ENCODE data around the gene EP400. TPM values are rescaled to one million over a fixed set of nuclear protein-coding genes. Genes with fewer than 3 reads are reported as not detected.

Gene EP400
- total RNA-seq, 8 experiments from 2014 or later = 7.7 to 44.8 (median 17.2) TPM

GRCh38 chr12:131927110-131928079, 22.3 kb upstream of the EP400 start:
- H3K4me3 ChIP-seq = no peak overlapping the region
- WGBS, 10 experiments = 50 to 100% (median 100%) methylated on average over 1 to 3 of the region's 24 CpGs; no CpG with 5 or more reads in 4 of the 10 experiments
- in situ Hi-C loops (cut with MboI; ENCODE audit: low pct_unique_long_range_greater_than_20kb in 2 of 9, low sequenced_read_pairs in 9 of 9, unreplicated experiment in 9 of 9) = no loop called here
- ATAC-seq (replicated peaks in 6 of 8) = no peak
- peaks cover 0 to 7% of the 10 kb centered on the region in 2 donors for H3K4me1 ChIP-seq (replicated peaks in 1 of 2)
- no peak overlapping the region for H3K27ac ChIP-seq

- peak overlapping the region; percentile 61 to 99 (median 93) for H3K4me3 ChIP-seq
- ATAC-seq (replicated peaks in 6 of 8) = peak in 4 of 8 experiments; percentile 0 to 48 (median 34)
- H3K27ac ChIP-seq = peak overlapping the region in 1 of 2 donors; percentile 86
- in situ Hi-C loops (cut with MboI; ENCODE audit: low pct_unique_long_range_greater_than_20kb in 2 of 9, low sequenced_read_pairs in 9 of 9, unreplicated experiment in 9 of 9) = no loop called here
- peaks cover 0 to 7% of the 10 kb centered on the region in 2 donors for H3K4me1 ChIP-seq (replicated peaks in 1 of 2)
- WGBS, 10 experiments = 4 to 92% (median 43%) methylated on average over 2 to 15 of the region's 33 CpGs; no CpG with 5 or more reads in 1 of the 10 experiments
Measured at GRCh38 chr12:131928080-131928710, 21.5 kb upstream of the EP400 start.

GRCh38 chr12:131928711-131929580, 20.8 kb upstream of the EP400 start, which contains the start of gene PUS1:
PUS1 (plus strand) TSS chr12:131929276; CDS start chr12:131929723, 447 bp downstream.
- H3K4me3 ChIP-seq = peak within 1 kb of the TSS; percentile 61 to 99 (median 93)

GRCh38 chr12:131929581-131930456, 19.9 kb upstream of the EP400 start:
- 0 to 2% (median 0%) methylated on average over 4 to 23 of the region's 87 CpGs; no CpG with 5 or more reads in 7 of the 10 experiments for WGBS, 10 experiments
- peak overlapping the region; percentile 63 to 78 for H3K27ac ChIP-seq
- in situ Hi-C loops (cut with MboI; ENCODE audit: low pct_unique_long_range_greater_than_20kb in 2 of 9, low sequenced_read_pairs in 9 of 9, unreplicated experiment in 9 of 9) = no loop called here
- peak; percentile 8 to 37 (median 18) for ATAC-seq (replicated peaks in 6 of 8)
- peaks cover 0 to 7% of the 10 kb centered on the region in 2 donors for H3K4me1 ChIP-seq (replicated peaks in 1 of 2)
- peak overlapping the region; percentile 61 to 99 (median 93) for H3K4me3 ChIP-seq

More at GRCh38 chr12:131928711-131929580, 20.8 kb upstream of the EP400 start, which contains the start of gene PUS1:
- 0% methylated on average over 2 to 3 of the region's 84 CpGs; no CpG with 5 or more reads in 8 of the 10 experiments for WGBS, 10 experiments
- peak within 1 kb of the TSS; percentile 63 to 86 for H3K27ac ChIP-seq
- in situ Hi-C loops (cut with MboI; ENCODE audit: low pct_unique_long_range_greater_than_20kb in 2 of 9, low sequenced_read_pairs in 9 of 9, unreplicated experiment in 9 of 9) = no loop called here
- peaks cover 0 to 7% of the 10 kb centered on the region in 2 donors for H3K4me1 ChIP-seq (replicated peaks in 1 of 2)
- ATAC-seq (replicated peaks in 6 of 8) = peak; percentile 65 to 87 (median 84)

- in situ Hi-C loops (cut with MboI; ENCODE audit: low pct_unique_long_range_greater_than_20kb in 2 of 9, low sequenced_read_pairs in 9 of 9, unreplicated experiment in 9 of 9) = no loop called here
- WGBS, 10 experiments = 17 to 100% (median 89%) methylated on average over 1 to 4 of the region's 9 CpGs
- ATAC-seq (replicated peaks in 6 of 8) = no peak
- H3K4me3 ChIP-seq = peak overlapping the region; percentile 61 to 99 (median 93)
- no peak overlapping the region for H3K27ac ChIP-seq
- peaks cover 0 to 7% of the 10 kb centered on the region in 2 donors for H3K4me1 ChIP-seq (replicated peaks in 1 of 2)
Measured at GRCh38 chr12:131930510-131930909, 19.2 kb upstream of the EP400 start.

GRCh38 chr12:131933387-131933786, 16.4 kb upstream of the EP400 start:
- in situ Hi-C loops (cut with MboI; ENCODE audit: low pct_unique_long_range_greater_than_20kb in 2 of 9, low sequenced_read_pairs in 9 of 9, unreplicated experiment in 9 of 9) = no loop called here
- ATAC-seq (replicated peaks in 6 of 8) = no peak
- H3K27ac ChIP-seq = no peak overlapping the region
- H3K4me1 ChIP-seq (replicated peaks in 1 of 2) = peaks cover 0 to 7% of the 10 kb centered on the region in 2 donors
- 100% methylated on average over 1 to 5 of the region's 8 CpGs; no CpG with 5 or more reads in 2 of the 10 experiments for WGBS, 10 experiments
- H3K4me3 ChIP-seq = no peak overlapping the region

GRCh38 chr12:131934535-131934934, 15.2 kb upstream of the EP400 start:
- no peak overlapping the region for H3K4me3 ChIP-seq

GRCh38 chr12:131938082-131938481, 11.7 kb upstream of the EP400 start:
- no peak overlapping the region for H3K27ac ChIP-seq
- 42 to 100% (median 78%) methylated on average over 2 to 7 of the region's 7 CpGs; no CpG with 5 or more reads in 1 of the 10 experiments for WGBS, 10 experiments
- in situ Hi-C loops (cut with MboI; ENCODE audit: low pct_unique_long_range_greater_than_20kb in 2 of 9, low sequenced_read_pairs in 9 of 9, unreplicated experiment in 9 of 9) = no loop called here

More at GRCh38 chr12:131934535-131934934, 15.2 kb upstream of the EP400 start:
- in situ Hi-C loops (cut with MboI; ENCODE audit: low pct_unique_long_range_greater_than_20kb in 2 of 9, low sequenced_read_pairs in 9 of 9, unreplicated experiment in 9 of 9) = no loop called here
- WGBS, 10 experiments = 80 to 100% (median 95%) methylated on average over 1 to 11 of the region's 11 CpGs; no CpG with 5 or more reads in 3 of the 10 experiments
- Histone ChIP-seq H3K27ac (no peak overlapping the region), H3K4me1 (replicated peaks in 1 of 2) (peaks cover 0 to 7% of the 10 kb centered on the region in 2 donors)
- ATAC-seq (replicated peaks in 6 of 8) = no peak

GRCh38 chr12:131939007-131939406, 10.7 kb upstream of the EP400 start:
- in situ Hi-C loops (cut with MboI; ENCODE audit: low pct_unique_long_range_greater_than_20kb in 2 of 9, low sequenced_read_pairs in 9 of 9, unreplicated experiment in 9 of 9) = no loop called here
- 67 to 100% (median 92%) methylated on average over 1 to 7 of the region's 16 CpGs; no CpG with 5 or more reads in 3 of the 10 experiments for WGBS, 10 experiments
- Histone ChIP-seq H3K27ac (no peak overlapping the region), H3K4me3 (no peak overlapping the region), H3K4me1 (replicated peaks in 1 of 2) (no peaks in the 10 kb centered on the region)
- ATAC-seq (replicated peaks in 6 of 8) = no peak

More at GRCh38 chr12:131938082-131938481, 11.7 kb upstream of the EP400 start:
- Histone ChIP-seq H3K4me3 (no peak overlapping the region), H3K4me1 (replicated peaks in 1 of 2) (no peaks in the 10 kb centered on the region)
- no peak for ATAC-seq (replicated peaks in 6 of 8)

GRCh38 chr12:131940141-131940547, 9.6 kb upstream of the EP400 start:
- peak in 3 of 8 experiments; percentile 43 to 55 (median 44) for ATAC-seq (replicated peaks in 6 of 8)
- no peak overlapping the region for H3K27ac ChIP-seq
- no peak overlapping the region for H3K4me3 ChIP-seq
- in situ Hi-C loops (cut with MboI; ENCODE audit: low pct_unique_long_range_greater_than_20kb in 2 of 9, low sequenced_read_pairs in 9 of 9, unreplicated experiment in 9 of 9) = no loop called here
- 77 to 100% (median 92%) methylated on average over 1 to 8 of the region's 8 CpGs; no CpG with 5 or more reads in 3 of the 10 experiments for WGBS, 10 experiments
- no peaks in the 10 kb centered on the region for H3K4me1 ChIP-seq (replicated peaks in 1 of 2)
